Natural killer cell (primary cell): ENCODE results near the gene ETFRF1. TPM values are rescaled to one million over a fixed set of nuclear protein-coding genes. Genes with fewer than 3 reads are reported as not detected.

Experiments
- ATAC-seq, 3 donors: fragments of 150-1000 bp in 2 of 3; fragments of 200-7000 bp in 1 of 3; cut with Tn5 transposase; 1 replicate in 1 of 3; 2 replicates in 2 of 3; pipeline ENCODE4 v1.10.0; 2021; ENCODE audit warnings: mild to moderate bottlenecking in 2 of 3, moderate library complexity in 2 of 3
- DNase-seq, 2 donors: peaks; one replicate each; pipeline versions ENCODE4 v3.0.0 to v3.0.0-alpha.2; 2013 to 2021; ENCODE audit warnings: mixed read lengths in 1 of 2
- H3K27ac ChIP-seq: one replicate; pipeline ENCODE4 v1.5.1; 2013; ENCODE audit warnings: mild to moderate bottlenecking, low read length
- H3K27me3 ChIP-seq: one replicate; pipeline ENCODE4 v1.6.1; 2013; ENCODE audit warnings: low read length; ENCODE audit not compliant: control insufficient read depth, insufficient read depth
- H3K36me3 ChIP-seq: one replicate; pipeline ENCODE4 v1.6.1; 2013; ENCODE audit warnings: low read length; ENCODE audit not compliant: control insufficient read depth, insufficient read depth
- H3K4me1 ChIP-seq: one replicate; pipeline ENCODE4 v1.6.1; 2013; ENCODE audit warnings: low read length; ENCODE audit not compliant: control insufficient read depth, insufficient read depth
- H3K4me3 ChIP-seq: one replicate; pipeline ENCODE4 v1.5.1; 2013; ENCODE audit warnings: low read length
- H3K9me3 ChIP-seq: one replicate; pipeline ENCODE4 v1.6.1; 2013; ENCODE audit warnings: low read length; ENCODE audit not compliant: control insufficient read depth, insufficient read depth
- H3K27ac Mint-ChIP-seq, 2 donors: one replicate each; pipeline ENCODE4 v1.8.0; 2022; ENCODE audit warnings: mild to moderate bottlenecking in 2 of 2, mixed read lengths in 2 of 2, moderate library complexity in 1 of 2
- H3K27me3 Mint-ChIP-seq, 2 donors: one replicate each; pipeline ENCODE4 v1.8.0; 2022; ENCODE audit warnings: low read depth in 2 of 2, mixed read lengths in 2 of 2
- H3K36me3 Mint-ChIP-seq: one replicate; pipeline ENCODE4 v1.8.0; 2022; ENCODE audit warnings: mixed read lengths
- H3K4me1 Mint-ChIP-seq, 2 donors: one replicate each; pipeline ENCODE4 v1.8.0; 2022; ENCODE audit warnings: mixed read lengths in 2 of 2
- H3K4me3 Mint-ChIP-seq: one replicate; pipeline ENCODE4 v1.8.0; 2022; ENCODE audit warnings: mild to moderate bottlenecking, moderate library complexity, mixed read lengths
- H3K9me3 Mint-ChIP-seq, 2 donors: one replicate each; pipeline ENCODE4 v1.8.0; 2022; ENCODE audit warnings: mixed read lengths in 2 of 2
- CTCF ChIP-seq: fragments of 200-600 bp; IDR thresholded peaks from one replicate; pipeline ENCODE4 v1.8.0; 2022; ENCODE audit warnings: antibody characterized with exemption
- WGBS: methylation state at CpG from one replicate; pipeline ENCODE4 v1.1.7; 2013; ENCODE audit warnings: missing lambda C conversion rate; ENCODE audit not compliant: insufficient coverage; 5-methylcytosine and 5-hydroxymethylcytosine counted together
- intact Hi-C: fragments of 100-400 bp; cut with micrococcal nuclease; formaldehyde crosslinking; loops from one replicate; pipeline ENCODE4 v1.14.2; 2022
- total RNA-seq, 4 donors: library from RNA; stranded (reverse); fragments of 120-200 nt in 1 of 4; gene quantifications; one replicate each; pipeline versions ENCODE4 v1.2.3 to v1.2.4, GENCODE V29; 2013 to 2022

Gene ETFRF1
- total RNA-seq, 3 donors from 2014 or later (not counting 1 experiment from before 2014, with no cell fraction given) = 17.5 to 42.8 (median 26.1) TPM

GRCh38 chr12:25245491-25245890 is 50.5 kb downstream of the ETFRF1 start:
- TF ChIP-seq CTCF = no peak
- Mint-ChIP-seq H3K27me3 (no peaks in the 10 kb centered on the region), H3K36me3 (peaks cover 15% of the 10 kb centered on the region), H3K4me3 (no peak overlapping the region), H3K4me1 (peaks cover 31 to 39% of the 10 kb centered on the region in 2 donors), H3K27ac (peak overlapping the region in 1 of 2 donors; percentile 70), H3K9me3 (no peaks in the 10 kb centered on the region)
- Histone ChIP-seq H3K4me1 (peaks cover 17% of the 10 kb centered on the region), H3K27me3 (no peaks in the 10 kb centered on the region), H3K4me3 (no peak overlapping the region), H3K9me3 (no peaks in the 10 kb centered on the region), H3K36me3 (peaks cover 22% of the 10 kb centered on the region), H3K27ac (no peak overlapping the region)
- DNase-seq = no peak
- intact Hi-C loops = loop anchor here (10.0 kb wide), 1 partner anchor 1769 kb away; the partner anchor contains the start of gene TM7SF3
- 94% methylated on average over 6 of the region's 6 CpGs for WGBS
- no peak for ATAC-seq

- intact Hi-C loops = loop anchor here (10.0 kb wide), 1 partner anchor 1767 kb away; the partner anchor contains the start of gene TM7SF3
- no peak for TF ChIP-seq CTCF
- H3K4me1 ChIP-seq = peaks cover 17% of the 10 kb centered on the region
- H3K27ac Mint-ChIP-seq = peak overlapping the region; percentile 9 to 63
- no peaks in the 10 kb centered on the region for H3K27me3 Mint-ChIP-seq
- H3K9me3 ChIP-seq = no peaks in the 10 kb centered on the region
- no peak for ATAC-seq
- no peak overlapping the region for H3K27ac ChIP-seq
- H3K4me3 Mint-ChIP-seq = peak overlapping the region; percentile 69
- H3K4me3 ChIP-seq = no peak overlapping the region
- H3K9me3 Mint-ChIP-seq = no peaks in the 10 kb centered on the region
- 99% methylated on average over 18 of the region's 20 CpGs for WGBS
- peaks cover 28 to 40% of the 10 kb centered on the region in 2 donors for H3K4me1 Mint-ChIP-seq
- H3K36me3 ChIP-seq = peaks cover 16% of the 10 kb centered on the region
- peaks cover 15% of the 10 kb centered on the region for H3K36me3 Mint-ChIP-seq
- DNase-seq = no peak
- no peaks in the 10 kb centered on the region for H3K27me3 ChIP-seq
Measured at GRCh38 chr12:25248137-25248536, 53.1 kb downstream of the ETFRF1 start.

- Mint-ChIP-seq H3K9me3 (no peaks in the 10 kb centered on the region), H3K36me3 (peaks cover 13% of the 10 kb centered on the region), H3K27ac (peak overlapping the region; percentile 85 to 93), H3K27me3 (no peaks in the 10 kb centered on the region), H3K4me3 (peak overlapping the region; percentile 73), H3K4me1 (peaks cover 28 to 44% of the 10 kb centered on the region in 2 donors)
- Histone ChIP-seq H3K4me1 (peaks cover 17% of the 10 kb centered on the region), H3K9me3 (no peaks in the 10 kb centered on the region), H3K4me3 (no peak overlapping the region), H3K27ac (no peak overlapping the region), H3K27me3 (no peaks in the 10 kb centered on the region), H3K36me3 (peaks cover 10% of the 10 kb centered on the region)
- no CpG with 5 or more reads among the region's 1 CpG for WGBS
- ATAC-seq = no peak
- intact Hi-C loops = loop anchor here (10.0 kb wide), 1 partner anchor 1766 kb away; the partner anchor contains the start of gene TM7SF3
- no peak for DNase-seq
- TF ChIP-seq CTCF = no peak
Measured at GRCh38 chr12:25248732-25249131, 53.7 kb downstream of the ETFRF1 start.
